Mesothelial cell of epicardium (in vitro differentiated cells): ENCODE results near the gene LARGE2. TPM values are rescaled to one million over a fixed set of nuclear protein-coding genes. Genes with fewer than 3 reads are reported as not detected.

Source experiments
- DNase-seq, 2 experiments: peaks; one replicate each; pipeline ENCODE4 v3.0.0; 2021; ENCODE audit warnings: low spot score in 2 of 2; ENCODE audit not compliant: unreplicated experiment in 2 of 2
- H3K27ac Mint-ChIP-seq: 2 replicates; pipeline ENCODE4 v1.8.0; 2021; ENCODE audit warnings: mixed read lengths
- H3K27me3 Mint-ChIP-seq: 2 replicates; pipeline ENCODE4 v1.8.0; 2021; ENCODE audit warnings: low read depth, mixed read lengths
- H3K36me3 Mint-ChIP-seq: 2 replicates; pipeline ENCODE4 v1.8.0; 2021; ENCODE audit warnings: mixed read lengths
- H3K4me1 Mint-ChIP-seq: 2 replicates; pipeline ENCODE4 v1.8.0; 2021; ENCODE audit warnings: mixed read lengths
- H3K4me3 Mint-ChIP-seq: 2 replicates; pipeline ENCODE4 v1.8.0; 2021; ENCODE audit warnings: mild to moderate bottlenecking, moderate library complexity, mixed read lengths
- H3K9me3 Mint-ChIP-seq: 2 replicates; pipeline ENCODE4 v1.8.0; 2021; ENCODE audit warnings: mixed read lengths
- CTCF ChIP-seq: fragments of 200-600 bp; sonication (generic); IDR thresholded peaks from one replicate; pipeline ENCODE4 v1.5.0; 2021; ENCODE audit warnings: antibody characterized with exemption; ENCODE audit not compliant: unreplicated experiment
- total RNA-seq: library from RNA; stranded (reverse); gene quantifications from 3 replicates; pipeline ENCODE4 v1.2.1, GENCODE V29; 2021

LARGE2 gene
- total RNA-seq, 1 donor from 2014 or later = 5.2 TPM

GRCh38 chr11:45936511-45937054 lies 14.1 kb downstream of the LARGE2 start:
- Mint-ChIP-seq H3K9me3 (no peaks in the 10 kb centered on the region), H3K36me3 (peaks cover 22% of the 10 kb centered on the region), H3K27me3 (no peaks in the 10 kb centered on the region), H3K27ac (no peak overlapping the region), H3K4me1 (no peaks in the 10 kb centered on the region), H3K4me3 (no peak overlapping the region)
- TF ChIP-seq CTCF = no peak
- DNase-seq = no peak

- Mint-ChIP-seq H3K4me3 (no peak overlapping the region), H3K27ac (no peak overlapping the region), H3K9me3 (no peaks in the 10 kb centered on the region), H3K27me3 (no peaks in the 10 kb centered on the region), H3K4me1 (no peaks in the 10 kb centered on the region), H3K36me3 (peaks cover 21% of the 10 kb centered on the region)
- DNase-seq = no peak
- no peak for TF ChIP-seq CTCF
Observed at GRCh38 chr11:45937916-45938315, 15.5 kb downstream of the LARGE2 start.

- Mint-ChIP-seq H3K9me3 (no peaks in the 10 kb centered on the region), H3K4me3 (no peak overlapping the region), H3K36me3 (peaks cover 27% of the 10 kb centered on the region), H3K27me3 (no peaks in the 10 kb centered on the region), H3K27ac (no peak overlapping the region), H3K4me1 (no peaks in the 10 kb centered on the region)
- no peak for TF ChIP-seq CTCF
- DNase-seq = no peak
Observed at GRCh38 chr11:45939836-45940235, 17.4 kb downstream of the LARGE2 start.

- no peaks in the 10 kb centered on the region for H3K27me3 Mint-ChIP-seq
- H3K9me3 Mint-ChIP-seq = no peaks in the 10 kb centered on the region
- TF ChIP-seq CTCF = no peak
- H3K36me3 Mint-ChIP-seq = peaks cover 39% of the 10 kb centered on the region
- no peaks in the 10 kb centered on the region for H3K4me1 Mint-ChIP-seq
- H3K27ac Mint-ChIP-seq = no peak overlapping the region
- H3K4me3 Mint-ChIP-seq = no peak overlapping the region
- no peak for DNase-seq
Observed at GRCh38 chr11:45941285-45941684, 18.8 kb downstream of the LARGE2 start.

GRCh38 chr11:45942381-45942780 lies 19.9 kb downstream of the LARGE2 start:
- no peak overlapping the region for H3K4me3 Mint-ChIP-seq
- H3K4me1 Mint-ChIP-seq = no peaks in the 10 kb centered on the region
- H3K27ac Mint-ChIP-seq = no peak overlapping the region
- no peaks in the 10 kb centered on the region for H3K27me3 Mint-ChIP-seq
- H3K36me3 Mint-ChIP-seq = peaks cover 36% of the 10 kb centered on the region
- no peak for DNase-seq
- TF ChIP-seq CTCF = no peak
- no peaks in the 10 kb centered on the region for H3K9me3 Mint-ChIP-seq
